Heart left ventricle (tissue), 16 donors: ENCODE measurements around the gene TBX2. TPM values are rescaled to one million over a fixed set of nuclear protein-coding genes. Genes with fewer than 3 reads are reported as not detected.

Experiments
- ATAC-seq, 4 donors: fragments of 200-7000 bp; cut with Tn5 transposase; one replicate each; pipeline ENCODE4 v1.9.1; 2020 to 2022; ENCODE audit warnings: moderate library complexity in 4 of 4, mild to moderate bottlenecking in 3 of 4, moderate number of reproducible peaks in 1 of 4
- DNase-seq, 5 donors: peaks; one replicate each; pipeline ENCODE4 v3.0.0-alpha.2; 2020
- H3K27ac ChIP-seq, 12 donors: fragments of 200-600 bp; sonication (generic) in 4 of 12; one replicate each; pipeline versions ENCODE4 v1.5.0 to v1.8.0; 2016 to 2022; ENCODE audit warnings: mild to moderate bottlenecking in 2 of 12
- H3K27me3 ChIP-seq, 9 donors: fragments of 200-600 bp; sonication (generic) in 2 of 9; one replicate each; pipeline versions ENCODE4 v1.5.1 to v1.8.0; 2016 to 2022; ENCODE audit warnings: mild to moderate bottlenecking in 3 of 9
- H3K36me3 ChIP-seq, 9 donors: fragments of 200-600 bp; sonication (generic) in 2 of 9; one replicate each; pipeline versions ENCODE4 v1.5.0 to v1.8.0; 2018 to 2022; ENCODE audit warnings: mild to moderate bottlenecking in 2 of 9
- H3K4me1 ChIP-seq, 12 donors: fragments of 200-600 bp; sonication (generic) in 4 of 12; one replicate each; pipeline versions ENCODE4 v1.5.0 to v1.8.0; 2016 to 2022; ENCODE audit warnings: mild to moderate bottlenecking in 3 of 12
- H3K4me3 ChIP-seq, 12 donors: fragments of 200-600 bp; sonication (generic) in 4 of 12; one replicate each; pipeline versions ENCODE4 v1.5.0 to v1.8.0; 2017 to 2022; ENCODE audit warnings: mild to moderate bottlenecking in 9 of 12, moderate library complexity in 4 of 12
- H3K9me3 ChIP-seq, 12 donors: fragments of 200-600 bp; sonication (generic) in 4 of 12; one replicate each; pipeline versions ENCODE4 v1.5.0 to v1.8.0; 2016 to 2022; ENCODE audit warnings: mild to moderate bottlenecking in 1 of 12
- CTCF ChIP-seq, 12 donors: fragments of 200-600 bp; sonication (generic) in 4 of 12; IDR thresholded peaks; one replicate each; pipeline versions ENCODE4 v1.5.0 to v1.8.0; 2018 to 2022; ENCODE audit warnings: antibody characterized with exemption in 12 of 12, mild to moderate bottlenecking in 5 of 12
- POLR2A ChIP-seq, 2 donors: fragments of 450-650 bp; IDR thresholded peaks; one replicate each; pipeline ENCODE4 v1.6.1; 2017; ENCODE audit warnings: antibody characterized with exemption in 2 of 2, mild to moderate bottlenecking in 2 of 2, moderate library complexity in 2 of 2
- WGBS, 4 donors: extraction: QIAGEN DNeasy Blood & Tissue Kit in 2 of 4; methylation state at CpG; one replicate each; pipeline versions ENCODE4 v1.1.5 to v1.1.7; 2013 to 2018; 5-methylcytosine and 5-hydroxymethylcytosine counted together
- intact Hi-C, 10 donors: fragments of 100-400 bp; cut with DNase I; formaldehyde crosslinking; loops; one replicate each; pipeline versions ENCODE4 v1.11.1 to v1.14.2; 2022
- polyA plus RNA-seq, 2 donors: library from polyadenylated mRNA; stranded (reverse); fragments of 200-250 nt; gene quantifications; one replicate each; pipeline ENCODE4 v1.2.3, GENCODE V29; 2013
- total RNA-seq, 9 donors: library from RNA; depleted of rRNA in 2 of 9; stranded (reverse); fragments of >200 nt in 2 of 9; fragmentation: NEBNext Ultra II Directional in 3 of 9; extraction: Animal tissue kit (Norgen Biotek cat#: 25700) in 3 of 9; gene quantifications; one replicate each; pipeline versions ENCODE4 v1.1.0 to v1.2.4, GENCODE V29; 2016 to 2023
- donor health status: ischemic (EF 13 %, LVEDD 7.1; RV severe dilation, severe dysfunction).
- donor health status: healthy with polysubstance abuse.
- donor health status: DM: no; HTN: yes; CAD: no.
- donor health status: DM: no; HTN: no; CAD: no.
- donor health status: ischemic (EF 25% LVEDD 6.9; RV normal size, moderate dysfunction).
- donor health status: ischemic (EF 25% LVEDD 5.7; RV mildly dilated, moderate dysfunction).
- donor health status: healthy.
- donor health status: DM: yes; HTN: yes; CAD: no.
- donor health status: ischemic (EF 35%, LVEDD 5.7; RV mildly dilated, moderate dysfunction).
- donor health status: nonischemic (EF 11% LVEDD 7.7; RV severe dilation, severe dysfunction).
- donor health status: DM: yes; HTN: yes; CAD: no.
- donor health status: PGD.
- donor health status: ischemic (EF 29% LVEDD 5.4; RV normal size, mild dysfunction).
- donor health status: nonischemic (EF 23%, LVEDD 6.1; RV moderate dilation, normal function).

The TBX2 gene
- total and polyA plus RNA-seq, 11 donors = 7.0 to 23.0 (median 13.4) TPM

GRCh38 chr17:61457226-61457983 is 57.8 kb downstream of the TBX2 start:
- H3K36me3 ChIP-seq = no peaks in the 10 kb centered on the region
- ATAC-seq (no peak), DNase-seq (peak in 1 of 5 donors; percentile 52)
- no peaks in the 10 kb centered on the region for H3K9me3 ChIP-seq
- no peak for TF ChIP-seq CTCF (IDR thresholded peaks at IDR 0.05)
- no peak for TF ChIP-seq POLR2A (IDR thresholded peaks at IDR 0.05)
- peak overlapping the region in 11 of 12 donors; percentile 16 to 50 (median 34) for H3K4me3 ChIP-seq
- H3K27ac ChIP-seq = no peak overlapping the region
- WGBS, 4 donors = 3 to 7% (median 4%) methylated on average over 34 to 39 of the region's 39 CpGs
- peaks cover 66 to 100% (median 97%) of the 10 kb centered on the region in 9 donors for H3K27me3 ChIP-seq
- intact Hi-C loops = no loop called here
- peaks cover 0 to 41% (median 13%) of the 10 kb centered on the region in 12 donors for H3K4me1 ChIP-seq

- 9 to 17% (median 12%) methylated on average over 9 to 14 of the region's 14 CpGs for WGBS, 4 donors
- Histone ChIP-seq H3K4me3 (peak overlapping the region in 4 of 12 donors; percentile 16 to 35 (median 34)), H3K4me1 (peaks cover 0 to 38% (median 10%) of the 10 kb centered on the region in 12 donors), H3K9me3 (no peaks in the 10 kb centered on the region), H3K27me3 (peaks cover 61 to 100% (median 97%) of the 10 kb centered on the region in 9 donors), H3K27ac (no peak overlapping the region), H3K36me3 (no peaks in the 10 kb centered on the region)
- TF ChIP-seq CTCF (IDR thresholded peaks at IDR 0.05) (no peak), POLR2A (IDR thresholded peaks at IDR 0.05) (no peak)
- DNase-seq (no peak), ATAC-seq (no peak)
- intact Hi-C loops = no loop called here
Measured at GRCh38 chr17:61458000-61458399, 58.4 kb downstream of the TBX2 start.

GRCh38 chr17:61458421-61459141 is 58.9 kb downstream of the TBX2 start:
- Histone ChIP-seq H3K27ac (no peak overlapping the region), H3K36me3 (no peaks in the 10 kb centered on the region), H3K9me3 (no peaks in the 10 kb centered on the region), H3K4me3 (no peak overlapping the region), H3K4me1 (peaks cover 0 to 38% (median 10%) of the 10 kb centered on the region in 12 donors), H3K27me3 (peaks cover 65 to 100% (median 97%) of the 10 kb centered on the region in 9 donors)
- DNase-seq (no peak), ATAC-seq (no peak)
- no peak for TF ChIP-seq CTCF (IDR thresholded peaks at IDR 0.05)
- 32 to 48% (median 46%) methylated on average over 5 of the region's 5 CpGs for WGBS, 4 donors
- intact Hi-C loops = no loop called here

Other genes starting within 250 kb of the TBX2 start
- gene TBX4, start 52.6 kb downstream of the TBX2 start, total RNA-seq = under 1 TPM in 3 of 9 donors, not detected in 6; 0.09 to 0.29 (median 0.10) TPM
- gene TBX4, start 52.6 kb downstream of the TBX2 start, polyA plus RNA-seq = under 1 TPM in 1 of 2 donors, not detected in 1; 0.07 TPM
- gene NACA2, start 191.4 kb downstream of the TBX2 start, total RNA-seq = not detected
- under 1 TPM in 1 of 2 donors, not detected in 1; 0.11 TPM for gene NACA2, start 191.4 kb downstream of the TBX2 start, polyA plus RNA-seq